GM23248 (cell line): ENCODE results near the gene XRCC6. TPM values are rescaled to one million over a fixed set of nuclear protein-coding genes. Genes with fewer than 3 reads are reported as not detected.

Experiments used
- DNase-seq: peaks from one replicate; pipeline ENCODE4 v3.0.0-alpha.2; 2015
- H2AFZ ChIP-seq: fragments of 200-600 bp; sonication (generic); 2 replicates; pipeline ENCODE4 v1.6.1; 2016; ENCODE audit warnings: antibody characterized with exemption
- H3F3A ChIP-seq: fragments of 200-600 bp; sonication (generic); 2 replicates; pipeline ENCODE4 v1.6.1; 2016; ENCODE audit warnings: mild to moderate bottlenecking, antibody characterized with exemption, mixed run types; ENCODE audit not compliant: insufficient read depth
- H3K27ac ChIP-seq: fragments of 200-600 bp; sonication (generic); 2 replicates; pipeline ENCODE4 v1.5.1; 2016; ENCODE audit warnings: mild to moderate bottlenecking
- H3K27me3 ChIP-seq: fragments of 200-600 bp; sonication (generic); replicated peaks from 2 replicates; pipeline ENCODE4 v1.6.1; 2016; ENCODE audit warnings: mild to moderate bottlenecking; ENCODE audit not compliant: insufficient read depth
- H3K36me3 ChIP-seq: fragments of 200-600 bp; sonication (generic); 2 replicates; pipeline ENCODE4 v1.6.1; 2016; ENCODE audit warnings: low read depth, mild to moderate bottlenecking
- H3K4me1 ChIP-seq: fragments of 200-600 bp; sonication (generic); 2 replicates; pipeline ENCODE4 v1.6.1; 2016; ENCODE audit warnings: mild to moderate bottlenecking; ENCODE audit not compliant: insufficient read depth
- H3K4me2 ChIP-seq: fragments of 200-600 bp; sonication (generic); one replicate; pipeline ENCODE4 v1.6.1; 2016; ENCODE audit warnings: mild to moderate bottlenecking; ENCODE audit not compliant: unreplicated experiment
- H3K4me3 ChIP-seq: fragments of 200-600 bp; sonication (generic); 2 replicates; pipeline ENCODE4 v1.5.1; 2016; ENCODE audit warnings: mild to moderate bottlenecking
- H3K79me2 ChIP-seq: fragments of 200-600 bp; sonication (generic); 2 replicates; pipeline ENCODE4 v1.6.1; 2016; ENCODE audit warnings: mild to moderate bottlenecking; ENCODE audit not compliant: insufficient read depth
- H3K9ac ChIP-seq: fragments of 200-600 bp; sonication (generic); 2 replicates; pipeline ENCODE4 v1.6.1; 2016; ENCODE audit warnings: mild to moderate bottlenecking
- H3K9me2 ChIP-seq: fragments of 200-600 bp; sonication (generic); 2 replicates; pipeline ENCODE4 v1.6.1; 2016; ENCODE audit warnings: mixed run types, mild to moderate bottlenecking, moderate library complexity; ENCODE audit not compliant: insufficient read depth
- H3K9me3 ChIP-seq: fragments of 200-600 bp; sonication (generic); one replicate; pipeline ENCODE4 v1.6.1; 2017; ENCODE audit warnings: low read depth
- H4K20me1 ChIP-seq: fragments of 200-600 bp; sonication (generic); 2 replicates; pipeline ENCODE4 v1.6.0; 2016; ENCODE audit not compliant: insufficient read depth
- EZH2 ChIP-seq: fragments of 200-600 bp; sonication (generic); IDR thresholded peaks from 2 replicates; pipeline ENCODE4 v1.6.1; 2018; ENCODE audit warnings: antibody characterized with exemption, mild to moderate bottlenecking; ENCODE audit not compliant: insufficient read depth, poor library complexity, severe bottlenecking
- EZH2phosphoT487 ChIP-seq: fragments of 200-600 bp; sonication (generic); IDR thresholded peaks from 2 replicates; pipeline ENCODE4 v1.6.1; 2018; ENCODE audit warnings: antibody characterized with exemption, moderate library complexity, mild to moderate bottlenecking, low read depth; ENCODE audit not compliant: insufficient read depth
- WGBS, 2 experiments: methylation state at CpG; one replicate each; pipeline ENCODE4 v1.1.6; 2015 to 2017; ENCODE audit warnings: low lambda C conversion rate in 2 of 2, low coverage in 1 of 2; ENCODE audit errors: missing lambda C conversion rate in 2 of 2; 5-methylcytosine and 5-hydroxymethylcytosine counted together
- in situ Hi-C: fragments of 300-500 bp; cut with MboI; formaldehyde crosslinking; loops from 2 replicates; pipeline ENCODE4 v1.15.0; 2020
- polyA plus RNA-seq: library from polyadenylated mRNA; unstranded; fragments of >200 nt; fragmentation: Nextera tagmentation; extraction: Ambion mirVana; gene quantifications from 2 replicates; pipeline ENCODE4 v1.2.1, GENCODE V29; 2016
- total RNA-seq: library from RNA; depleted of rRNA; stranded (reverse); fragments of >200 nt; shearing (Covaris generic); gene quantifications from 2 replicates; pipeline ENCODE4 v1.2.3, GENCODE V29; 2014

Gene XRCC6
- total and polyA plus RNA-seq, 2 experiments from 2014 or later = 288 to 319 TPM

- in situ Hi-C loops = no loop called here
- WGBS, 2 experiments = 72 to 83% methylated on average over 6 of the region's 6 CpGs
- no peak overlapping the region for H3K27ac ChIP-seq
- H4K20me1 ChIP-seq = no peaks in the 10 kb centered on the region
- no peak overlapping the region for H2AFZ ChIP-seq
- peaks cover 8% of the 10 kb centered on the region; the same call in 1 of the 2 replicates for H3K36me3 ChIP-seq
- no peaks in the 10 kb centered on the region for H3K27me3 ChIP-seq
- DNase-seq = peak; percentile 49
- TF ChIP-seq EZH2phosphoT487 = no peak
- TF ChIP-seq EZH2 = no peak
- H3K9ac ChIP-seq = no peak overlapping the region
- peaks cover 24% of the 10 kb centered on the region for H3K4me1 ChIP-seq
- no peak overlapping the region for H3K4me3 ChIP-seq
- peaks cover 29% of the 10 kb centered on the region for H3F3A ChIP-seq
- H3K9me2 ChIP-seq = no peaks in the 10 kb centered on the region
- H3K9me3 ChIP-seq = no peaks in the 10 kb centered on the region
- peaks cover 78% of the 10 kb centered on the region for H3K79me2 ChIP-seq
- H3K4me2 ChIP-seq = no peak overlapping the region
Observed at GRCh38 chr22:41672780-41673509, 51.9 kb downstream of the XRCC6 start.

GRCh38 chr22:41674846-41675340 is 53.8 kb downstream of the XRCC6 start:
- H3K9ac ChIP-seq = no peak overlapping the region
- no peaks in the 10 kb centered on the region for H3K27me3 ChIP-seq
- no peak overlapping the region for H3K4me2 ChIP-seq
- H3K9me3 ChIP-seq = no peaks in the 10 kb centered on the region
- in situ Hi-C loops = no loop called here
- DNase-seq = no peak
- no peak overlapping the region for H2AFZ ChIP-seq
- H3K4me3 ChIP-seq = no peak overlapping the region
- H3K4me1 ChIP-seq = peaks cover 5% of the 10 kb centered on the region
- no peak overlapping the region for H3K27ac ChIP-seq
- 82 to 90% methylated on average over 12 of the region's 12 CpGs for WGBS, 2 experiments
- H3K9me2 ChIP-seq = no peaks in the 10 kb centered on the region
- peaks cover 12% of the 10 kb centered on the region; the same call in 1 of the 2 replicates for H3F3A ChIP-seq
- no peak for TF ChIP-seq EZH2phosphoT487
- TF ChIP-seq EZH2 = no peak
- H4K20me1 ChIP-seq = no peaks in the 10 kb centered on the region
- H3K36me3 ChIP-seq = peaks cover 20% of the 10 kb centered on the region
- peaks cover 97% of the 10 kb centered on the region for H3K79me2 ChIP-seq

- no peaks in the 10 kb centered on the region for H3K9me3 ChIP-seq
- no peaks in the 10 kb centered on the region for H3K9me2 ChIP-seq
- H3K27ac ChIP-seq = no peak overlapping the region
- H3F3A ChIP-seq = 0 out of 2 replicates have a peak, but pooled peaks cover under 1% of the 10 kb centered on the region
- H3K4me2 ChIP-seq = no peak overlapping the region
- H3K79me2 ChIP-seq = peaks cover 99% of the 10 kb centered on the region
- in situ Hi-C loops = no loop called here
- no peak overlapping the region for H3K4me3 ChIP-seq
- no peaks in the 10 kb centered on the region; the same call in 1 of the 2 replicates for H3K4me1 ChIP-seq
- H3K36me3 ChIP-seq = peaks cover 24% of the 10 kb centered on the region
- no peak for DNase-seq
- no peak overlapping the region for H3K9ac ChIP-seq
- no peak overlapping the region for H2AFZ ChIP-seq
- H4K20me1 ChIP-seq = no peaks in the 10 kb centered on the region
- H3K27me3 ChIP-seq = no peaks in the 10 kb centered on the region
- WGBS, 2 experiments = 85 to 89% methylated on average over 4 of the region's 4 CpGs
- TF ChIP-seq EZH2phosphoT487 = no peak
- no peak for TF ChIP-seq EZH2
Observed at GRCh38 chr22:41676134-41676533, 55.0 kb downstream of the XRCC6 start.

GRCh38 chr22:41681616-41682015 is 60.5 kb downstream of the XRCC6 start:
- peak; percentile 24 for DNase-seq
- H3K27ac ChIP-seq = peak overlapping the region; percentile 87
- no peaks in the 10 kb centered on the region for H4K20me1 ChIP-seq
- 60 to 82% methylated on average over 14 of the region's 14 CpGs for WGBS, 2 experiments
- H3K9me2 ChIP-seq = no peaks in the 10 kb centered on the region
- peak overlapping the region; percentile 80 for H3K4me2 ChIP-seq
- TF ChIP-seq EZH2phosphoT487 = no peak
- TF ChIP-seq EZH2 = no peak
- peak overlapping the region; percentile 91 for H3K9ac ChIP-seq
- peak overlapping the region; percentile 74 for H3K4me3 ChIP-seq
- H3K79me2 ChIP-seq = peaks cover 100% of the 10 kb centered on the region
- H3K4me1 ChIP-seq = peaks cover 19% of the 10 kb centered on the region
- peaks cover 16% of the 10 kb centered on the region for H3K36me3 ChIP-seq
- H3F3A ChIP-seq = peaks cover 15% of the 10 kb centered on the region
- no peaks in the 10 kb centered on the region for H3K27me3 ChIP-seq
- no peaks in the 10 kb centered on the region for H3K9me3 ChIP-seq
- H2AFZ ChIP-seq = peak overlapping the region; percentile 65; the same call in 1 of the 2 replicates
- in situ Hi-C loops = no loop called here
